ENCODE data around the gene MRTFA. TPM values are rescaled to one million over a fixed set of nuclear protein-coding genes. Genes with fewer than 3 reads are reported as not detected.

The MRTFA gene
- total RNA-seq, 2 donors from 2014 or later, result 71.8 to 129 TPM

- Histone ChIP-seq H3K36me3 (peaks cover 72% of the 10 kb centered on the region), H3K9me3 (no peaks in the 10 kb centered on the region), H3K4me1 (ENCODE audit: control insufficient read depth in 1 of 2, low read depth in 2 of 2) (no peaks in the 10 kb centered on the region), H3K4me3 (no peak overlapping the region), H3K27me3 (replicated peaks; ENCODE audit: insufficient read depth) (no peaks in the 10 kb centered on the region), H3K27ac (no peak overlapping the region)
- no peak for TF ChIP-seq CTCF (IDR thresholded peaks at IDR 0.05)
- DNase-seq (ENCODE audit: low spot score) (no peak), ATAC-seq (ENCODE audit: insufficient number of reproducible peaks, low FRiP score, low read depth) (no peak)
Observed at GRCh38 chr22:40425082-40425481, 211.4 kb downstream of the MRTFA start.

DNA sequence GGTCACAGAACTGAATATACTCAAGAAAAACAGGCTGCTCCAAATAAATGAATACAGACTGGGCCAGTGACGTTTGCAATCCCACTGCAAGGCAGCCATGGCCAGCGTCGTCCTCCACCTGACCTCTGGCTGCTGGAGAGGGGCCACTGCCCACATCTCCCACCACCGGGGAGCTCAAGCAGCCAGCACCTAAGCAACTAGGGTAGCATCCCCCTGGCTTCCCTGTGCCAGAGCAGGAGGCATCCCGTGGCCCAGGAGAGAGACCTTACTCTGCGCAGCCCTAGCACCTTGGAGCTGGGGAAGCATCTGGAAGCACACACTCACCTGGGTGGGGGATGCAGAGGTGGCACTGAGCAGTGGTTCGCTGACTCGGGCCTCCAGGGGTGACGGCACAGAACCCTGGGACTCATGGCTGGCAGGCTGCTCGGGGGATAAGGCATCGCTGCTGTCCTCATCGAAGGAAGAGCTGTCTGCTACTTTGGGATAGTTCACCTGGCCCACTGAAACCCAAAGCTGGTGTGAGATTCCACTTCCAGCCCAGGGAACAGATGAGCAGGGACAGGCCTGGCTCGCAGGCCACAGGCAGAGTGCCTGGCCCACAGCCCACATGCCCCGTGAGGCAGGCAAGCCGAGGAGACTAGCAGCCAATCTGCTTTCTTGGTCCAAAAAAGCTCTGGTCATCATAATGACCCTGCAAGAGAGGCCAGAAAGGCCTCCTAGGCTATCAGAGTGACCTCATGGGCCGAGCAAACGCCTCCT lies 212.5 kb downstream of the MRTFA start:
- Histone ChIP-seq H3K27ac (no peak overlapping the region), H3K36me3 (peaks cover 72% of the 10 kb centered on the region), H3K27me3 (replicated peaks; ENCODE audit: insufficient read depth) (no peaks in the 10 kb centered on the region)

DNA sequence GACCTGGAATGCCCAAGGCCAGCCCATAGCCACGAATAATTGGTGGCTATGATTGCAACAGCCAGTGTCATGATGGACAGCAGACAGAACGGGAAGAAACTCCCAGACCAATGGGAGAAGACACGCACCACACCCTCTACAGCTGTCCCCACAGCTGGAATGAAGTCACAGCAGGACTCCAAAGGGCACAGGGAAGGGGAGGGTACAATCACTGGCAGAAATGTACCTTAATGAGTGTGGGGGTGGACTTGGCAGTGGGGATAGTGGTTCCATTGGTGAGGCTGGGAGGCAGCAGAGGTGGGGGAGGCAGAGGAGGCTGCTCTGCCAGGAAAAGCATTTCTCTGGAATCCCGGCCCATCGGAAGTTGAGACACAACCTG lies 213.2 kb downstream of the MRTFA start:
- no peaks in the 10 kb centered on the region for H3K9me3 ChIP-seq
- H3K27ac ChIP-seq, result no peak overlapping the region
- H3K4me1 ChIP-seq (ENCODE audit: control insufficient read depth in 1 of 2, low read depth in 2 of 2), result no peaks in the 10 kb centered on the region
- H3K4me3 ChIP-seq, result no peak overlapping the region
- ATAC-seq (ENCODE audit: insufficient number of reproducible peaks, low FRiP score, low read depth) (no peak), DNase-seq (ENCODE audit: low spot score) (no peak)
- peaks cover 72% of the 10 kb centered on the region for H3K36me3 ChIP-seq
- H3K27me3 ChIP-seq (replicated peaks; ENCODE audit: insufficient read depth), result no peaks in the 10 kb centered on the region
- TF ChIP-seq CTCF (IDR thresholded peaks at IDR 0.05), result no peak

More for the DNA sequence above, 212.5 kb downstream of the MRTFA start:
- Histone ChIP-seq H3K4me1 (ENCODE audit: control insufficient read depth in 1 of 2, low read depth in 2 of 2) (no peaks in the 10 kb centered on the region), H3K4me3 (no peak overlapping the region), H3K9me3 (no peaks in the 10 kb centered on the region)
- no peak for TF ChIP-seq CTCF (IDR thresholded peaks at IDR 0.05)
- ATAC-seq (ENCODE audit: insufficient number of reproducible peaks, low FRiP score, low read depth) (no peak), DNase-seq (ENCODE audit: low spot score) (no peak)

GRCh38 chr22:40422558-40423309 lies 213.8 kb downstream of the MRTFA start:
- Histone ChIP-seq H3K9me3 (no peaks in the 10 kb centered on the region), H3K27ac (no peak overlapping the region), H3K27me3 (replicated peaks; ENCODE audit: insufficient read depth) (no peaks in the 10 kb centered on the region), H3K4me3 (no peak overlapping the region), H3K36me3 (peaks cover 72% of the 10 kb centered on the region), H3K4me1 (ENCODE audit: control insufficient read depth in 1 of 2, low read depth in 2 of 2) (no peaks in the 10 kb centered on the region)
- ATAC-seq (ENCODE audit: insufficient number of reproducible peaks, low FRiP score, low read depth) (no peak), DNase-seq (ENCODE audit: low spot score) (no peak)
- TF ChIP-seq CTCF (IDR thresholded peaks at IDR 0.05), result no peak

DNA sequence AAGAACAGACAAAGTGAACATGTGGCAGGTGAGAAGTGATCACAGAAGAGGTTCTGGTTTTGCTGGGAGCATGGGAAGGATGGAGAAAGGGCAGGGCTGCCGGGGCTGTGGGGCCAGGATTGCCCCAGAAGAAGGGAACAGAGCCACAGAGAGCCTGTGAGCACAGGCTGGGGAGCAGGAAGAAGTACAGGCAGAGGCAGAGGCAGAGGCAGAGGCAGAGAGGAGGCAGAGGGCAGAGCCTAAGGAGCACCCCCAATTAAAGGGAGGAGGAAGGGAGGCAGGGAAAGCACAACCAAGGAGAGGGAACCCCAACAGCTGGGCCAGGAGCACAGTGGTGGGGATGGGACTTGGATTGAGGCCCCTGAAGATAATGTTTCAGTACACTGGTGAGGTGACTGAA lies 214.6 kb downstream of the MRTFA start:
- Histone ChIP-seq H3K4me1 (ENCODE audit: control insufficient read depth in 1 of 2, low read depth in 2 of 2) (no peaks in the 10 kb centered on the region), H3K27ac (no peak overlapping the region), H3K9me3 (no peaks in the 10 kb centered on the region), H3K36me3 (peaks cover 75% of the 10 kb centered on the region), H3K27me3 (replicated peaks; ENCODE audit: insufficient read depth) (no peaks in the 10 kb centered on the region), H3K4me3 (no peak overlapping the region)
- ATAC-seq (ENCODE audit: insufficient number of reproducible peaks, low FRiP score, low read depth) (no peak), DNase-seq (ENCODE audit: low spot score) (no peak)
- TF ChIP-seq CTCF (IDR thresholded peaks at IDR 0.05), result no peak

Data from thoracic aorta (tissue), 2 donors.